Esophagus squamous epithelium (tissue), 5 donors: ENCODE results near the gene MPC1L. TPM values are rescaled to one million over a fixed set of nuclear protein-coding genes. Genes with fewer than 3 reads are reported as not detected.

Source experiments
- DNase-seq: peaks from one replicate; lab custom pipeline; 2025; lab: John Stamatoyannopoulos, UW
- H3K27ac ChIP-seq, 4 donors: fragments of 200-600 bp; sonication (generic); one replicate each; pipeline ENCODE4 v1.5.1; 2016 to 2019; ENCODE audit warnings: mild to moderate bottlenecking in 1 of 4
- H3K27me3 ChIP-seq, 4 donors: fragments of 200-600 bp; sonication (generic); 1 replicate in 3 of 4; 2 replicates in 1 of 4; pipeline versions ENCODE4 v1.5.1 to v1.6.0; 2017 to 2021; ENCODE audit warnings: antibody characterized with exemption in 1 of 4
- H3K36me3 ChIP-seq, 3 donors: fragments of 200-600 bp; sonication (generic); one replicate each; pipeline ENCODE4 v1.5.1; 2016 to 2019
- H3K4me1 ChIP-seq, 3 donors: fragments of 200-600 bp; sonication (generic); one replicate each; pipeline ENCODE4 v1.5.1; 2017 to 2019
- H3K4me3 ChIP-seq, 4 donors: fragments of 200-600 bp; sonication (generic); 1 replicate in 3 of 4; 2 replicates in 1 of 4; pipeline ENCODE4 v1.5.1; 2016 to 2019; ENCODE audit warnings: mild to moderate bottlenecking in 2 of 4, moderate library complexity in 1 of 4
- H3K9me3 ChIP-seq, 3 donors: fragments of 200-600 bp; sonication (generic); one replicate each; pipeline ENCODE4 v1.5.1; 2016 to 2019
- CTCF ChIP-seq, 6 experiments: fragments of 450-650 bp in 4 of 6; fragments of 200-600 bp in 2 of 6; sonication (generic) in 2 of 6; IDR thresholded peaks; one replicate each; pipeline ENCODE4 v1.5.1; 2016 to 2019; ENCODE audit warnings: antibody characterized with exemption in 6 of 6, mild to moderate bottlenecking in 4 of 6, moderate library complexity in 4 of 6
- POLR2A ChIP-seq, 4 donors: fragments of 450-650 bp; IDR thresholded peaks; one replicate each; pipeline ENCODE4 v1.6.1; 2017; ENCODE audit warnings: antibody characterized with exemption in 4 of 4, mild to moderate bottlenecking in 4 of 4, moderate library complexity in 3 of 4
- WGBS, 2 donors: methylation state at CpG; one replicate each; pipeline ENCODE4 v1.1.5; 2018; 5-methylcytosine and 5-hydroxymethylcytosine counted together
- intact Hi-C: fragments of 100-400 bp; cut with DNase I; formaldehyde crosslinking; loops from one replicate; pipeline ENCODE4 v1.15.0; 2022
- total RNA-seq, 4 donors: library from RNA; depleted of rRNA; stranded (reverse); fragments of >200 nt; gene quantifications; one replicate each; pipeline ENCODE4 v1.1.0, GENCODE V29; 2016
- donor health status: DM: yes; HTN: yes; CAD: no.

MPC1L gene
- total RNA-seq, 4 donors from 2014 or later = not detected

GRCh38 chrX:40628506-40628905 is 5.3 kb downstream of the MPC1L start:
- TF ChIP-seq CTCF (IDR thresholded peaks at IDR 0.05) (no peak), POLR2A (IDR thresholded peaks at IDR 0.05) (no peak)
- 80 to 93% methylated on average over 3 to 5 of the region's 5 CpGs for WGBS, 2 donors
- peaks cover 6 to 64% (median 8%) of the 10 kb centered on the region in 3 donors for H3K36me3 ChIP-seq

DNA sequence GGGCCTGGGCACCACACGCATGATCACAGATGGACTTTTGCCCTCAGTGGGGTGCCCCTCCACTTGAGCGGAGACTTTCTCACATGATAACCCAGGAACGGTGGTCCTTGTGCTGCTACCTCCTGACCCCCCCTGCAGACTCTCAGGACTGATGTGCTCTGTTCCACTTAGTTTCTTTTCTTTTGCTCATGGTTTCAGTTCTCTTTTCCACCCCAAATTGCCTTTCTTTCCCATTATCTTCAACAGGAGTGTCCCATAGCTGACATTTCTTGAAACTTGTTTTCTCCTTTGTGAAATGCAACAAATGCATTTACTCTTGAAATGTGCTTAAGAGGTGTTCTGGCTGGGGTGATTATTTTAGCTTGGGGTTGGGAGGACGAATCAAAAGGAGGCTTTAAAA is 9.0 kb downstream of the MPC1L start:
- Histone ChIP-seq H3K27ac (no peak overlapping the region), H3K4me3 (no peak overlapping the region), H3K9me3 (no peaks in the 10 kb centered on the region), H3K4me1 (no peaks in the 10 kb centered on the region), H3K36me3 (peaks cover 6 to 100% (median 14%) of the 10 kb centered on the region in 3 donors), H3K27me3 (no peaks in the 10 kb centered on the region)
- DNase-seq = no peak
- intact Hi-C loops = no loop called here
- TF ChIP-seq POLR2A (IDR thresholded peaks at IDR 0.05) = no peak
- WGBS, 2 donors = 82 to 93% methylated on average over 3 to 4 of the region's 4 CpGs

More at GRCh38 chrX:40628506-40628905, 5.3 kb downstream of the MPC1L start:
- H3K27me3 ChIP-seq = no peaks in the 10 kb centered on the region
- H3K9me3 ChIP-seq = no peaks in the 10 kb centered on the region
- H3K4me3 ChIP-seq = no peak overlapping the region
- no peak for DNase-seq
- no peaks in the 10 kb centered on the region for H3K4me1 ChIP-seq
- no peak overlapping the region for H3K27ac ChIP-seq
- intact Hi-C loops = no loop called here

DNA sequence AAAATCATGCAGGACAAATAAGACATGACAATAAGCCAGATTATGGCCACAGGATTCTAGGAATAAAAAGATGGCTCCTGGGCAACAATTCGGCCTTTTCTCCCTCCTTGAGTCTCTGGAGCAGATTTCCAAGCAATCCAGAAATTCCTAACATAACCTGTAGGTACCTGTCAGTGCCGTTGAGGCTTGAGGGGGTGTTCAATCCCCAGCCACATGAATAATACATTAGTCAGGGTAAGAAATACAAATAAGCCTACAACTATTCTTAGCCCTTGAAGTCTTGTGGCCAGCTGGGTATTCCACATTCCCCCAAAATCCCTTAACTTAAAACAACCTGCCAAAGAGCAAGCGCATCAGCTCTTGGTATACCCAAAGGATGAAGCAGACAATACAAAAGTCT is 14.5 kb downstream of the MPC1L start:
- Histone ChIP-seq H3K27ac (no peak overlapping the region), H3K4me1 (peaks cover 0 to 13% (median 4%) of the 10 kb centered on the region in 3 donors), H3K27me3 (no peaks in the 10 kb centered on the region), H3K36me3 (peaks cover 0 to 72% (median 13%) of the 10 kb centered on the region in 3 donors), H3K4me3 (no peak overlapping the region), H3K9me3 (no peaks in the 10 kb centered on the region)
- intact Hi-C loops = no loop called here
- 52 to 55% methylated on average over 3 of the region's 3 CpGs for WGBS, 2 donors
- TF ChIP-seq POLR2A (IDR thresholded peaks at IDR 0.05) (no peak), CTCF (IDR thresholded peaks at IDR 0.05) (no peak)
- DNase-seq = no peak

- Histone ChIP-seq H3K4me1 (peaks cover 8 to 52% (median 22%) of the 10 kb centered on the region in 3 donors), H3K4me3 (peak overlapping the region in 3 of 4 donors; percentile 28 to 55 (median 37)), H3K36me3 (peaks cover 0 to 7% (median 0%) of the 10 kb centered on the region in 3 donors), H3K27ac (peak overlapping the region; percentile 67 to 83 (median 78)), H3K9me3 (no peaks in the 10 kb centered on the region), H3K27me3 (no peaks in the 10 kb centered on the region)
- TF ChIP-seq POLR2A (IDR thresholded peaks at IDR 0.05) (no peak), CTCF (IDR thresholded peaks at IDR 0.05) (no peak)
- WGBS, 2 donors = 24 to 45% methylated on average over 5 of the region's 5 CpGs
- DNase-seq = no peak
- intact Hi-C loops = no loop called here
Measured at GRCh38 chrX:40644176-40644575, 20.9 kb downstream of the MPC1L start.

DNA sequence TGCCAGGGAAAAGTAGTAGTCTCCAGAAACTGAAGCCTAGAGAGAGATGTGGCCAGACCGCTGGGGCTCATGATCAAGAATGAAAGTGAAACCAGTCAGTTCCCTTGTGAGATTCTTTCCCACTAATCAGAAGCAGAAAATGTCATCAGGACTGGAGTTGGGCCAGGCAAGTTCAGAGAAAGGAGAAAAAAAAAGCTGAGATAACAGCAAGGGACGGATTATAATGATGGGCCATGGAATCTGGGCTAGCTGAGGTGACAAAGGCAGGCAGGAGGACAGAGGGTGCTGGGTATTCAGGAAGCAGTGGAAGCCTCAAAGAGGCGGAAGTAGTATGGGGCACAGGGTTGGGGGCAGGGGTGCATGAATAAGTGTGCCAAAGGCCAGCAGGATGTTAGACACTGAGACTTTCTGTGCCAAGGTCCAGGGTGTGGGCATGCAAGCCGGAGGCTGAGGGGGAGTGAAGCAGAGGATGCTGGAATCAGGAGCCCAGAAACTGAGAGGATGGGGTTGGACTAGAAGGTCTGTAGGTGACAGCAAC is 21.7 kb downstream of the MPC1L start:
- peak; percentile 7 for DNase-seq
- intact Hi-C loops = no loop called here
- peak in 1 of 4 donors; percentile 17 for TF ChIP-seq POLR2A (IDR thresholded peaks at IDR 0.05)
- TF ChIP-seq CTCF (IDR thresholded peaks at IDR 0.05) = peak in 1 of 6 experiments; percentile 2
- WGBS, 2 donors = 0 to 19% methylated on average over 4 of the region's 4 CpGs
- Histone ChIP-seq H3K9me3 (no peaks in the 10 kb centered on the region), H3K4me3 (peak overlapping the region; percentile 9 to 55 (median 32)), H3K27ac (peak overlapping the region; percentile 67 to 83 (median 78)), H3K36me3 (peaks cover 0 to 2% (median 0%) of the 10 kb centered on the region in 3 donors), H3K27me3 (no peaks in the 10 kb centered on the region), H3K4me1 (peaks cover 8 to 52% (median 22%) of the 10 kb centered on the region in 3 donors)
